Measurements from ENCODE around the gene PKIB. TPM values are rescaled to one million over a fixed set of nuclear protein-coding genes. Genes with fewer than 3 reads are reported as not detected.
A peak's percentile ranks its signal among the peaks of the same experiment; 100 is the strongest.
"Not testable (repeated sequence)": the region's sequence is repeated elsewhere in the genome, so short reads cannot be mapped to it uniquely, and the experiment has no call there.

PKIB gene
- polyA plus RNA-seq, 4 donors: 6.5 to 80.5 (median 54.9) TPM

DNA sequence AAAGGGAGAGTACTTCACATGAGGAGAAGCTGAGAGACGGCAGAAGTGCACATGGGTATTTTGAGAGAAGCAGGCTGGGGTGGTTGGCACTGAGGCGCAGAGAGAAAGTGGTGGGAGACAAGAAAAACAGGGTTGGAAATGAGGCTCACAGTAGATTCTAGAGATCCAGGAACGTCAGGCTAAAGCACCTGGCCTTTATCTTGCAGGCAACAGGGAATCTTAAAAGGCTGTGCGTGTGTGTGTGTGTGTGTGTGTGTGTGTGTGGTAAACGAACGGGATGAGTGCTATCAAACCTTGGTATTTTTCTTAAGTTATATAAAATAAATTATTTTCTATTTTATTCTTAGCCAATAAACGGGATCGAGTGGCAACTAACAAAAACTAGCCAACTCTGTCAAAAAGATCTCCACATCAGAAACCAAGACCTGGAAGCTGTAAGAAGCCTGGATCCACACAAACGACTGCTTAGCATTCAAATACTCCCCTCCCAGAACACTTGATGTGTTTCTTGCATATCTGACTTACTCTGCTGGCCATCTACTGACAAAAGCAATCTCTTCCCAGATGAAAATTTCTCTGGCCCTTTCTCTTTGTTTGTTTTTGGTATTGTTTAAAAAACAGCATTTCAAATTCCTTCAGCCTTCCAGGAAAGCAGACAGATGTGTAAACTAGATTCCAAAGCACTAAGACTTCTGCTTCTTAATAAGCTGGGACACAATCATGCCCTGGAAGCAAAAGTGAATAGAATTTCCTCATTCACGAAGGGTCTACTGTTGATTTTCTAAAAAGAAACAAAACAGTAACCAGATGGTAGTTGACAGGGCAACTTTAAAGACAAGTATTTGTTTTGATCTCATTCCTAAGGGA lies 124.6 kb downstream of the PKIB start:
- H3K27ac ChIP-seq (ENCODE audit: low read depth in 1 of 3, low read length in 2 of 3): no peak overlapping the region
- H3K4me3 ChIP-seq (ENCODE audit: low read depth in 1 of 3, low read length in 3 of 3): no peak overlapping the region
- no peaks in the 10 kb centered on the region for H3K36me3 ChIP-seq (ENCODE audit: control insufficient read depth in 3 of 3, insufficient read depth in 2 of 3, low read depth in 1 of 3, low read length in 3 of 3)
- H3K4me1 ChIP-seq (ENCODE audit: control insufficient read depth in 3 of 3, insufficient read depth in 2 of 3, low read depth in 1 of 3, low read length in 2 of 3): no peaks in the 10 kb centered on the region
- WGBS, 3 donors: 51 to 54% (median 54%) methylated on average over 10 of the region's 10 CpGs
- H3K27me3 ChIP-seq (ENCODE audit: control insufficient read depth in 3 of 3, insufficient read depth in 3 of 3, low read length in 3 of 3): no peaks in the 10 kb centered on the region
- FAIRE-seq (no peak), DNase-seq (no peak)
- no peaks in the 10 kb centered on the region for H3K9me3 ChIP-seq (ENCODE audit: control insufficient read depth in 2 of 2, insufficient read depth in 1 of 2, low read depth in 1 of 2, low read length in 1 of 2)

DNA sequence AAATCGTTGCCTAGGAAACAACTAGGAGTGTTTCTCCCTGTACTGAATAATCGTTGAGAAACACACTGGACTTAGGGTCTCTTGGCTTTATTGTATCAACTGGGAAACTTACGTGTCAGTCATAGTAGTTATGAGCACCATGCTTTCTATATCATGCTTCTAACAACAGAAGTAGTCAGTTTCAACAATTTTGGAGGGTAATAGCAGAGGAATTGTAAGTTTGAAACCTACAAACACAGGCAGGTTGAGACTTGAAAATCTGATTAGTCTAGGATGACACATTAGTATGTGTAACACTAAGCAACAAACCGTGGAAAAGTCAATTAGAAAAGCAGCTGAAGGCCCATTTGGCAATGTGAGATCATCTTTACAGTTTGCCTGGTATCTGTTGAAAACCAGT lies 125.4 kb downstream of the PKIB start:
- H3K27me3 ChIP-seq (ENCODE audit: control insufficient read depth in 3 of 3, insufficient read depth in 3 of 3, low read length in 3 of 3): no peaks in the 10 kb centered on the region
- no peaks in the 10 kb centered on the region for H3K9me3 ChIP-seq (ENCODE audit: control insufficient read depth in 2 of 2, insufficient read depth in 1 of 2, low read depth in 1 of 2, low read length in 1 of 2)
- H3K27ac ChIP-seq (ENCODE audit: low read depth in 1 of 3, low read length in 2 of 3): no peak overlapping the region
- no peak overlapping the region for H3K4me3 ChIP-seq (ENCODE audit: low read depth in 1 of 3, low read length in 3 of 3)
- DNase-seq: no peak
- no peaks in the 10 kb centered on the region for H3K36me3 ChIP-seq (ENCODE audit: control insufficient read depth in 3 of 3, insufficient read depth in 2 of 3, low read depth in 1 of 3, low read length in 3 of 3)
- 65 to 71% (median 65%) methylated on average over 4 of the region's 4 CpGs for WGBS, 3 donors
- no peak for FAIRE-seq
- no peaks in the 10 kb centered on the region for H3K4me1 ChIP-seq (ENCODE audit: control insufficient read depth in 3 of 3, insufficient read depth in 2 of 3, low read depth in 1 of 3, low read length in 2 of 3)

DNA sequence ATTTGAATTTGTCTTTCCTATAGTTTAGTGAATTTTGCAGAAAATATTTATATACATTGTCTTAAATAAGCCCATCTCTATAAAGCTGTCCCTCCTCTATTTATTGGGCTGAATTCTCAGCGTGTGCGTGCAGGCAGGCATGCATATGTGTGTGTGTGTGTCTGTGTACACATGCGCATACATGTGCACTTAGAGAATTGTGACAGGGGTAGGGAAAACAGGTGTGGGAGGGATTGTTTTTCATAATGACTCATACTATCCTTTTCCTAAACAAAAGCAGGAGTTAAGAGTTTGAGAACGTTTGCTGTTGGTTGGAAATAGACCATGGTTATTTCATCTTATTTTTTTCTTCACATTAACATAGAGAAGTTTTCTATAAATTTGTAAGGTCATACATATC lies 126.0 kb downstream of the PKIB start:
- no peak for FAIRE-seq
- no peak overlapping the region for H3K27ac ChIP-seq (ENCODE audit: low read depth in 1 of 3, low read length in 2 of 3)
- H3K27me3 ChIP-seq (ENCODE audit: control insufficient read depth in 3 of 3, insufficient read depth in 3 of 3, low read length in 3 of 3): no peaks in the 10 kb centered on the region
- H3K4me3 ChIP-seq (ENCODE audit: low read depth in 1 of 3, low read length in 3 of 3): no peak overlapping the region
- DNase-seq: no peak
- H3K36me3 ChIP-seq (ENCODE audit: control insufficient read depth in 3 of 3, insufficient read depth in 2 of 3, low read depth in 1 of 3, low read length in 3 of 3): no peaks in the 10 kb centered on the region
- no peaks in the 10 kb centered on the region for H3K4me1 ChIP-seq (ENCODE audit: control insufficient read depth in 3 of 3, insufficient read depth in 2 of 3, low read depth in 1 of 3, low read length in 2 of 3)
- 72 to 81% (median 73%) methylated on average over 4 of the region's 4 CpGs for WGBS, 3 donors
- H3K9me3 ChIP-seq (ENCODE audit: control insufficient read depth in 2 of 2, insufficient read depth in 1 of 2, low read depth in 1 of 2, low read length in 1 of 2): no peaks in the 10 kb centered on the region

DNA sequence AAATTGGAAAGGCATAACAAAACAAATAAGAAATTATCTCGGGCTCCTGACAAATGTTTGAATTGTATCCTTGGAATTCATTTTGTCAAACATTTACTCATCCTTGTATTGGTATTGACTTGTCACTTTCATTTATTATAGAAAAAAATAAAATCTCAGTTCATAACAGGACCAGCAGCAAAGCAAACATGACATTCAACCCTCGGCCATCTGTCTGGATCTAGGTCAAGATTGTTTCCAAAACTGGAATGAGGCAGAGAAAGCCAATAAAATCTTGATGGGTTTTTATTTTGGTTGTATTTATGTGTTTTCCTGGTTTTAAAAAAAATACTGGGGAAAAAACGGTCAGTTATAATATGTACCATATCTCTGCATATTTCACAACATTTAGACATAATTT lies 126.4 kb downstream of the PKIB start:
- 57 to 73% (median 65%) methylated on average over 3 of the region's 3 CpGs for WGBS, 3 donors

DNA sequence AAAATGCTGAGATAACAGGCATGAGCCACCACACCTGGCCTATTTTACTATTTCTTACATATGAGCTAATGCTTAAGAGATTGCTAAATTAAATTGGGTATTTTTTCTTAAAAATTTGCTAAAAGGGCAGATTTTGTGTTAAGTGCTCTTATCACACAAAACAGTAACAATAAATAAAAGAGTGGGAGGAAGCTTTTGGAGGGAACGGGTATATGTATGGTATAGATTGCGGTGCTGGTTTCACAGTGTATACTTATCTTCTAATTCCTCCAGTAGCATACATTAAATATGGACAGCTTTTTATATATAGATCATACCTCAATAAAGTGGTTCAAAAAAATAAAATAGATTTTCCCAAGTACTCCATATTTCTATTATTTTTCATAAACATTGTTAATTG lies 129.9 kb downstream of the PKIB start:
- no peaks in the 10 kb centered on the region for H3K4me1 ChIP-seq (ENCODE audit: control insufficient read depth in 3 of 3, insufficient read depth in 2 of 3, low read depth in 1 of 3, low read length in 2 of 3)
- no peaks in the 10 kb centered on the region for H3K27me3 ChIP-seq (ENCODE audit: control insufficient read depth in 3 of 3, insufficient read depth in 3 of 3, low read length in 3 of 3)
- no peak overlapping the region for H3K27ac ChIP-seq (ENCODE audit: low read depth in 1 of 3, low read length in 2 of 3)
- FAIRE-seq (no peak), DNase-seq (no peak)
- no peaks in the 10 kb centered on the region for H3K36me3 ChIP-seq (ENCODE audit: control insufficient read depth in 3 of 3, insufficient read depth in 2 of 3, low read depth in 1 of 3, low read length in 3 of 3)
- no peak overlapping the region for H3K4me3 ChIP-seq (ENCODE audit: low read depth in 1 of 3, low read length in 3 of 3)
- no peaks in the 10 kb centered on the region for H3K9me3 ChIP-seq (ENCODE audit: control insufficient read depth in 2 of 2, insufficient read depth in 1 of 2, low read depth in 1 of 2, low read length in 1 of 2)
- WGBS, 3 donors: 94 to 96% (median 94%) methylated on average over 2 of the region's 2 CpGs

More for the DNA sequence above, 126.4 kb downstream of the PKIB start:
- Histone ChIP-seq H3K9me3 (ENCODE audit: control insufficient read depth in 2 of 2, insufficient read depth in 1 of 2, low read depth in 1 of 2, low read length in 1 of 2) (no peaks in the 10 kb centered on the region), H3K36me3 (ENCODE audit: control insufficient read depth in 3 of 3, insufficient read depth in 2 of 3, low read depth in 1 of 3, low read length in 3 of 3) (no peaks in the 10 kb centered on the region), H3K4me1 (ENCODE audit: control insufficient read depth in 3 of 3, insufficient read depth in 2 of 3, low read depth in 1 of 3, low read length in 2 of 3) (no peaks in the 10 kb centered on the region), H3K4me3 (ENCODE audit: low read depth in 1 of 3, low read length in 3 of 3) (no peak overlapping the region), H3K27me3 (ENCODE audit: control insufficient read depth in 3 of 3, insufficient read depth in 3 of 3, low read length in 3 of 3) (no peaks in the 10 kb centered on the region), H3K27ac (ENCODE audit: low read depth in 1 of 3, low read length in 2 of 3) (no peak overlapping the region)
- DNase-seq (no peak), FAIRE-seq (no peak)

DNA sequence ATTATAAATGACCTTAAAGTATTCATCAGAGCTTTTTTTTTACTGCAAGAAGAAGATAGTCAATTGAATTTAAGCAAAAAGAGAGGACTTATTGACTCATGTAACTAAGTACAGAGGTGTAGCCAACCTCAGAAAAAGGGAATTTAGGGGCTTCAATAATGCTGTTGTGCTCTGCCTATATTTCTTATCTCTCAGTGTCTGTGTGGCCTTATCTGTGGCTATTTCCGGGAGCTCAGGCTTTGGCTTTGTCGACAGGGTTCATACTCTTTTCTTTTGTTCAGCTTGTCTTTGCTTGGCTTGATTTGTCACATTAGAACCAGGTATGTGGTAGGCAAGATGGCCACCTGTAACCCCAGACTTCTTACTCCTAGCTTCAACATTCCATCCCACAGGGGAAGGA lies 130.7 kb downstream of the PKIB start:
- FAIRE-seq (no peak), DNase-seq (no peak)
- Histone ChIP-seq H3K9me3 (ENCODE audit: control insufficient read depth in 2 of 2, insufficient read depth in 1 of 2, low read depth in 1 of 2, low read length in 1 of 2) (no peaks in the 10 kb centered on the region), H3K4me3 (ENCODE audit: low read depth in 1 of 3, low read length in 3 of 3) (no peak overlapping the region), H3K36me3 (ENCODE audit: control insufficient read depth in 3 of 3, insufficient read depth in 2 of 3, low read depth in 1 of 3, low read length in 3 of 3) (no peaks in the 10 kb centered on the region), H3K27ac (ENCODE audit: low read depth in 1 of 3, low read length in 2 of 3) (no peak overlapping the region), H3K4me1 (ENCODE audit: control insufficient read depth in 3 of 3, insufficient read depth in 2 of 3, low read depth in 1 of 3, low read length in 2 of 3) (no peaks in the 10 kb centered on the region), H3K27me3 (ENCODE audit: control insufficient read depth in 3 of 3, insufficient read depth in 3 of 3, low read length in 3 of 3) (no peaks in the 10 kb centered on the region)
- 36 to 65% (median 39%) methylated on average over 2 of the region's 2 CpGs for WGBS, 3 donors

DNA sequence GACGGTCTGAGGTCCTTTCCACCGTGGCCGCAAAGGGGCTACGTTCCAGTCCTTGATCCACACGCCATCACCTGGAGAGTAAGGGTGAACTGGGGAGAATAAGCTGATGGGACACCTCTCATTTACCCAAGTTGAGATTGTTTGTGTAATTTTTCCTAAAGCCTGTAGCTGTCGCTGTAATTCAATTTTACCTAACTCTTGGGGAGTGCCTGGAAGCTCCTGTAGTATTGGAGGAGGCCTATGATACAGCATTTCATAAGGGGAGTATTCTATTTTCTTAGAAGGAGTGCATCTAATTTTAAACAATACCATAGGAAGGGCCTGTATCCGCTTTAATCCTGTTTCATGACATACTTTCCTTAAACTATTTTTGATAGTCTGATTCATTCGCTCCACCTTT lies 134.0 kb downstream of the PKIB start:
- FAIRE-seq; H3K4me3 ChIP-seq (ENCODE audit: low read depth in 1 of 3, low read length in 3 of 3); H3K36me3 ChIP-seq (ENCODE audit: control insufficient read depth in 3 of 3, insufficient read depth in 2 of 3, low read depth in 1 of 3, low read length in 3 of 3); H3K27me3 ChIP-seq (ENCODE audit: control insufficient read depth in 3 of 3, insufficient read depth in 3 of 3, low read length in 3 of 3); H3K27ac ChIP-seq (ENCODE audit: low read depth in 1 of 3, low read length in 2 of 3); H3K4me1 ChIP-seq (ENCODE audit: control insufficient read depth in 3 of 3, insufficient read depth in 2 of 3, low read depth in 1 of 3, low read length in 2 of 3); H3K9me3 ChIP-seq (ENCODE audit: control insufficient read depth in 2 of 2, insufficient read depth in 1 of 2, low read depth in 1 of 2, low read length in 1 of 2): not testable (repeated sequence)
- peak in 1 of 2 donors; percentile 31 for DNase-seq
- 33 to 39% (median 37%) methylated on average over 8 of the region's 8 CpGs for WGBS, 3 donors

DNA sequence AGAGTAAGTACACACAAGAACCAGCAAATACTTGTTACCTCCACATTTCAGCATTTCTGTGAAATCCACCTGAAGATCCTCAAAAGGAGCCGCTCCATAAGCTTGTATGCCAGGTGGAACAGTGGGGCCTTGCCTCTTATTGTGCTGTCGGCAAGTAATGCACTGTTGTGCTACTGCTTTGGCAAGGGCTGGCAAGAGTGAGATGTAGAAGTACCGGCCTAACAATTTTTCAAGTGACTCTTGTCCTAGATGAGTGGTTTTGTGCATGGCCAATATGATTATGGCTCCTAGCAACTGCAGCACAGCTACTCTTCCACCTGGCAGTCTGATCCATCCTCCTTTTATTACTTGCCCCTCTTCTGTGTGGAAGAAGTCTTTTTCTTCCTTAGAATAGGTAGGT lies 134.7 kb downstream of the PKIB start:
- WGBS, 3 donors: 92 to 95% (median 93%) methylated on average over 3 of the region's 3 CpGs
- H3K4me3 ChIP-seq (ENCODE audit: low read depth in 1 of 3, low read length in 3 of 3); DNase-seq; H3K4me1 ChIP-seq (ENCODE audit: control insufficient read depth in 3 of 3, insufficient read depth in 2 of 3, low read depth in 1 of 3, low read length in 2 of 3); FAIRE-seq; H3K27ac ChIP-seq (ENCODE audit: low read depth in 1 of 3, low read length in 2 of 3); H3K36me3 ChIP-seq (ENCODE audit: control insufficient read depth in 3 of 3, insufficient read depth in 2 of 3, low read depth in 1 of 3, low read length in 3 of 3); H3K27me3 ChIP-seq (ENCODE audit: control insufficient read depth in 3 of 3, insufficient read depth in 3 of 3, low read length in 3 of 3); H3K9me3 ChIP-seq (ENCODE audit: control insufficient read depth in 2 of 2, insufficient read depth in 1 of 2, low read depth in 1 of 2, low read length in 1 of 2): not testable (repeated sequence)

DNA sequence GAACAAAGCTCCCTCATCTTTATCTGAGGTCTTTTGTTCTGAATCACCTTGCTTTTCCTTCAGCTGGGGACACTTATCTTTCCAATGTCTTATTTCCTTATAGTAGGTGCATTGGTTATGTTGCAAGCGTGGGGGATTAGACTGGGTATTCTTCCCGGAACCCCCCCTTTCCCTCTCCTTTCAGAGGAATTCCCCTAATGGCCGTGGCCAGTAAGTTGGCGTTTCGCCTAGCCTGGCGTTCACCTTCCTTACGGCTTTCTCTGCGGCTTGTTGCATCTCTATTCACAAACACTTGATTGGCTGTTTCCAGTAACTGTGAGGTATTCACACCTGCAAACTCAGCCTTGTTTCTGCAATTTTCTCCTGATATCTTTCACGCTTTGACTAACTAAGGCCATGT lies 136.5 kb downstream of the PKIB start:
- Histone ChIP-seq H3K27me3 (ENCODE audit: control insufficient read depth in 3 of 3, insufficient read depth in 3 of 3, low read length in 3 of 3) (no peaks in the 10 kb centered on the region), H3K4me1 (ENCODE audit: control insufficient read depth in 3 of 3, insufficient read depth in 2 of 3, low read depth in 1 of 3, low read length in 2 of 3) (peaks cover 0 to 5% (median 0%) of the 10 kb centered on the region in 3 donors), H3K27ac (ENCODE audit: low read depth in 1 of 3, low read length in 2 of 3) (no peak overlapping the region), H3K36me3 (ENCODE audit: control insufficient read depth in 3 of 3, insufficient read depth in 2 of 3, low read depth in 1 of 3, low read length in 3 of 3) (no peaks in the 10 kb centered on the region), H3K9me3 (ENCODE audit: control insufficient read depth in 2 of 2, insufficient read depth in 1 of 2, low read depth in 1 of 2, low read length in 1 of 2) (peaks cover 0 to 7% of the 10 kb centered on the region in 2 donors), H3K4me3 (ENCODE audit: low read depth in 1 of 3, low read length in 3 of 3) (no peak overlapping the region)
- 73 to 82% (median 74%) methylated on average over 9 of the region's 9 CpGs for WGBS, 3 donors
- no peak for DNase-seq
- FAIRE-seq: no peak
